H7 (cell line): ENCODE measurements around the gene CHMP5. TPM values are rescaled to one million over a fixed set of nuclear protein-coding genes. Genes with fewer than 3 reads are reported as not detected.

ENCODE experiments used
- DNase-seq: peaks from one replicate; pipeline ENCODE4 v3.0.0; 2012
- H3K27me3 ChIP-seq: 2 replicates; pipeline ENCODE4 v1.6.0; 2011; ENCODE audit warnings: mild to moderate bottlenecking, low read length; ENCODE audit not compliant: control insufficient read depth, insufficient read depth
- H3K36me3 ChIP-seq: replicated peaks from 2 replicates; pipeline ENCODE4 v1.5.1; 2011; ENCODE audit warnings: low read length; ENCODE audit not compliant: control insufficient read depth, insufficient read depth
- H3K4me3 ChIP-seq: 2 replicates; pipeline ENCODE4 v1.5.1; 2011; ENCODE audit warnings: low read depth, mild to moderate bottlenecking, control low read depth, low read length, moderate library complexity; ENCODE audit not compliant: insufficient read depth
- total RNA-seq: library from RNA; depleted of rRNA; stranded (reverse); fragments of >200 nt; shearing (Covaris generic); gene quantifications from 2 replicates; pipeline ENCODE4 v1.2.3, GENCODE V29; 2014

The CHMP5 gene
- total RNA-seq, 1 experiment from 2014 or later: 44.6 TPM

DNA sequence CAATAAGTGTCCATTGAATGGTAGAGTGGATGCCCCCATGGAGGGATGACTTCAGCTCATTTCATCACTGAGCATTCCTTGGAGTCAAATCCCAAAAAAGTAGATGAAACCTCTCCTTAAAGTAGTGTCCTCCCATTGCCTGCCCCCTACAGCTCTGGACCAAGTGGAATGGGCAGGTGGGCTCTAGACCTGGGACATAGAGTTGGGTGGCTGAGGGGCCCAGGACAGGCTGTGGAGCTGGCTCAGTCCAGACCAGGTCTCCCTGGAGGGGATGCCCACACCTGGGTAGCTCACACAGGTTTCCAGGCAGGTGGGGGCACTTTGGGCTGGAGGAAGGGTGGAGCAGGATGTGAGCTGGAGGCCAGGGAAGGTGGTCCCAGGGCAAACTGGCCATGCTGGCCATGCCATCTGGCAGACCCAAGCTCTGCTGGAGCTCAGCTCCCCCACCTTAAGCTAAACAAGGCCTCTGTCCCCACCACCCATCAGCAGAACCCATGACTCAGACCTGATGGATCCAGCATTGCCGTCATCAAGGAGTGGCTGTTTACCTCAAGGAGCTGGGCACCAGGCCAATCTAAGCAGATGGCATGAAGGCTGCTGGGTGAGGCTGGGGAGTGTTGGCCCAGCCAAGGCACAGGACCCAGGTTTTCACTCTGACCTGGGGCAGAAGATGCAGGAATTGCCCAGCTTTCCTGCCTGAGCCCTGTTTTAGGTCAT, 31.1 kb upstream of the CHMP5 start:
- DNase-seq: no peak
- Histone ChIP-seq H3K27me3 (no peaks in the 10 kb centered on the region; the same call in none of the 2 replicates), H3K36me3 (no peaks in the 10 kb centered on the region), H3K4me3 (no peak overlapping the region)

DNA sequence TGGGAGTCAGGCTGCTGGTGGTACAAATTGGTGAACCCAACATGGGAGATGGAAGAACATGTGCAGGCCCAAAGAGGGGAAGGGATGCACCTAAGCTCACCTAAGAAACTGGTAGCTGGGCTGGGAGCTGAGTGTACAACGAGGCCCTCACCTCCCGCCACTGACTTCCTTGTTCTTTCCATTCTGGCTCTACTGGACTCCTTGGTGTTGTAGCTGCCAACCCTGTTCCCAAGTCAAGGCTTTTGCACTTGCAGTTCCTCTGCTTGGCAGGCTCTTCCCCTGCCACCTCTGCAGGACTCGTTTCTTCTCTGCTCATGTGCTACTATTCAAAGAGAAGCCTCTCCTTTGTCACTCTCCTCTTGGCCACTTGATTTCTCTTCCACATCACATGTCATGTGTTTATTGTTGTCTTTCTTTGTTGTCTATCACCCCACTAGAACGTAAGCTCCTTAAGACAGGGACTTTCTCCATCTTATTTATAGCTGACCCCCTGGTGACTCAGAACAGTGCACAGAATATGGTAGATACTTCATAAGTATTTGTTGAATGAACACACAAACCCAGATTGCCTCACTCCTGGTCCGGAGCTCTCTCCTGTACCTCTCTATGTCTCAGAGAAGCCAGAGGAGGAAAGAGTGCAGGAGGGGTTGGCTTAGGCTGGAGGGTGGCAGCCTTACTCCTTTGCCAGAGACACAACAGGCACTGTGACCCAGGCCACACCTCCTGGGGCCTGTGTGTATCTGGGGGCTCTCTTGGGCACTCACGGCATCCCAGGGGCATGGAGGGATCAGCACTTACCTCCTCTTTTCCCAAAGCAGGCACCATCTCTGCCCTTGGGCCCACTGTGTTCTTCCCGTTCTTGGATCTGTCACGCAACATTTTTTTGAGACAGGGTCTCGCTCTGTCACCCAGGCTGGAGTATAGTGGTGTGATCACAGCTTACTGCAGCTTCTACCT, 30.1 kb upstream of the CHMP5 start:
- H3K36me3 ChIP-seq: no peaks in the 10 kb centered on the region
- H3K4me3 ChIP-seq: no peak overlapping the region
- no peaks in the 10 kb centered on the region; the same call in none of the 2 replicates for H3K27me3 ChIP-seq
- DNase-seq: no peak

DNA sequence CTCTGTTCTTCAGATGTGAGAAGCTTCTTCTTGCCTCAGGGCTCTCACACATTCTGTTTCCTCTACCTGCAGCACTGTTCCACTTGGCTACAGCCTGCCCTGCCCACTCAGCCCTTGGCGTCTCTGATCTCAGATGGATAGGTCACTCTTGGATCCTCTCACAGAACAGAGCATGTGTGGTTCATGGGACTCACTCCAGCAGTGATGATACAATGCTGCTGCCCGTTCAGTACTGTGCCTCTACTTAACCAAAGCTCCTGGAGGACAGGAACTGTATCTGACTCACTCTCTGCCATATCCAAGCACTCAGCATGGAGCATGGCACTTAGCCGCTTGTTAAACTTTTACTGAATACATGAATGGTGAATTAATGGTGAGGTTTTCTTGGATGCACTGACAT, 28.3 kb upstream of the CHMP5 start:
- H3K36me3 ChIP-seq: no peaks in the 10 kb centered on the region
- no peaks in the 10 kb centered on the region; the same call in none of the 2 replicates for H3K27me3 ChIP-seq
- no peak for DNase-seq
- H3K4me3 ChIP-seq: no peak overlapping the region

DNA sequence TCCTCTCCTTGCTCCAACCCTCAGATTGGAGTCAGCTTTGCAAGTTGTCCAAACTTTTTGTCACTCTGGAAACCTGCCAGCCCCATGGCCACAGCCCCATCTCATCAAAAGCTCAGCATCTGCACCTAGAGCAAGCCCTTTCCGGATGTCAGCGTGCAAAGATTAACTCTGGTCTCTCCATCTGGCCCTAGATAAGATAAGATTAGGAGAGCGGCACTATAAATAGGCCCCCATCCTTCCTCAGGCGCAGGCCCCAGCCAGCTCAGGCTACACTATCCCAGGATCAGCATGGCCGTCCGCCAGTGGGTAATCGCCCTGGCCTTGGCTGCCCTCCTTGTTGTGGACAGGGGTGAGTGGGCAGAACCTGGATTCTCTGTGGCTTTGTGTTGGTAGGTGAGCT, 24.9 kb upstream of the CHMP5 start, which contains the start of gene SPINK4:
TSS of gene SPINK4 (plus strand) at position 247 of the 400 bp plus-strand sequence. CDS start at position 289, 42 bp downstream.
- Histone ChIP-seq H3K4me3 (no peak within 1 kb of the TSS), H3K36me3 (no peaks in the 10 kb centered on the region), H3K27me3 (no peaks in the 10 kb centered on the region; the same call in 1 of the 2 replicates)
- no peak for DNase-seq

DNA sequence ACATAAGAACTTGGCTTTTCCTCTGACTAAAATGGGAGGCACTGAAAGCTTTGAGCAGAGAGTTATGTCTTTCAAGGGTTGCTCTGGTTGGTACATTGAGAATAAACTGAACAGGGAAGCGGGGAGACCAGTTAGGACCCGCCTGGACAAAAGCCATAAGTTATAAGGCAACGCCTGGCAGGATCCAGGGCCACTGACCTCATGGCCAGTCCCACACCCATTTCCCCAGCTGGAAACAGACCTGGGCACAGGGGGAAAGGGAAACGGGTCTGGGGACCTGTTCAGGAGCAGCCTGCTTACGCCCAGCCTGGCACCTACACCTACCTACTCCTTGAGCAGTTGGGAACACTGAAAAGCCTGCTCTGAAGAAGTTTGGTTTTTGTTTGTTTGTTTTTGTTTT, 23.6 kb upstream of the CHMP5 start:
- H3K36me3 ChIP-seq: no peaks in the 10 kb centered on the region
- DNase-seq: no peak
- no peaks in the 10 kb centered on the region; the same call in 1 of the 2 replicates for H3K27me3 ChIP-seq

DNA sequence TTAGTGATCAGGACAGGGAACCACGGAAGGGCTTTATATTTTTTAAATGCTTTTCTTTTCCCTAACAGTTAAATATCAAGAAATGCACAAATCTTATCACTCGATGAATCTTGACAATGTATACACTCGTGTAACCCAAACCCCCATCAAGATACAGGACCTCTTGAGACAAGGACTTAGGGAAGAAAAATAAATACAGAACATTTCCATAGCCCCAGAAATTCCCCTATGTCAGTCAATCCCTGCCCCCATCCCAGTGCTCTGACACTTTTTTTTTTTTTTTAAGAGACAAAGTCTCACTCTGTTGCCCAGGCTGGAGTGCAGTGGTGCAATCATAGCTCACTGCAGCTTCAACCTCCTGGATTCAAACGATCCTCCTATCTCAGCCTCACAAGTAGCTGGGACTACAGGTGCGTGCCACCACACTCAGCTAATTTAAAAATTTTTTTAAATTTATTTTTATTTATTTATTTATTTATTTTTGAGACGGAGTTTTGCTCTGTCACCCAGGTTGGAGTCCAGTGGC, 22.2 kb upstream of the CHMP5 start:
- H3K27me3 ChIP-seq: no peaks in the 10 kb centered on the region
- H3K4me3 ChIP-seq: no peak overlapping the region
- H3K36me3 ChIP-seq: no peaks in the 10 kb centered on the region
- no peak for DNase-seq

More for the DNA sequence above, 23.6 kb upstream of the CHMP5 start:
- H3K4me3 ChIP-seq: no peak overlapping the region

DNA sequence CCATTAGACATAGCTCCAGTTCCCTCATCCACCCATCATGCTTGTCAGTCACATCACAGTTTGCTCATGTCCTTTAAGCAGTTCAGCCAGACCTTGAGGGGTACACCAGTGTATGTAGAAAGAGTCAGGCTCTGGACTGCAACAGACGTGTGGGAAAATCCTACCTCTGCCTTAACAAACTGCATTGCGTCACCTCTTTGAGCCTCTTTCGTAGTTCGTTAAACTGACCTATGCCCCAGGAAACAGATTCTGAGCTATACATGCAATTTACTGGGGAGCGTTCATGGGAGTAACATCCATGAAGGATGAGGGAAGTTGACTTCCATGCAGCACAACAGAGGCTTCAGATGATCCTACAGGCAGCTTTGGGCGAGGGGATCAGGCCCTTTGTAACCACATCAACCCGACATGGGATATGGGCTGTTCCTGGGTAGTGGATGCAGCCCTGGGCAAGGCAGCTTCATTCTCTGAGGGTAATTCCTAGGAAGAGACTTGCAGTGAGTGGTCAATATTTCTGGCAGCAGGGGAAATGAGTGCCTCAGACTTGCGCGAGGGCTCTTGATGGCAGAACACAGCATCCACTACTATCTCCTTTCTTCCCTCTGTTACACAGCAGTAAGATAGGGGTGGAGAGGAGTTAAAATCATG, 20.6 kb upstream of the CHMP5 start:
- no peaks in the 10 kb centered on the region for H3K36me3 ChIP-seq
- H3K27me3 ChIP-seq: no peaks in the 10 kb centered on the region
- DNase-seq: no peak
- H3K4me3 ChIP-seq: no peak overlapping the region

DNA sequence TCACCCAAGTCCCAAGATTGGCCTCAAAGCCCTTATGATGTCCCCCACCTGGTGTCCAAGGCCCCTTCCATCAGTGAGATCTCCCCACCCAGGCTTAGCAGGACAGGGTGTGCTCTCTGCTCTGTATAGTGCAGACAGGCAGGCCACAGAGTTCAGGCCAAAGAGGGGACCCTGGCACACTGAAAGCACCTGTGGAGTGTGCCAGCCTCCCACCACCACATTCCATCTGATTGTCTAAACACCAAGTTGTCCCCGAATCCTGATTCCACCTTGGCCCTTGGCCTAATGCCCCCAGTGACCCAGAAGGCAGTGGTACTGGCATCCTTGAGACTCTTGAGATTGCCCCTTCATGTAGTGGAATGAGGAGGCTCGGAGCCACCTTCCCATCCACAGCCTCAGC, 19.5 kb upstream of the CHMP5 start:
- DNase-seq: no peak
- Histone ChIP-seq H3K36me3 (no peaks in the 10 kb centered on the region), H3K4me3 (no peak overlapping the region), H3K27me3 (no peaks in the 10 kb centered on the region)

DNA sequence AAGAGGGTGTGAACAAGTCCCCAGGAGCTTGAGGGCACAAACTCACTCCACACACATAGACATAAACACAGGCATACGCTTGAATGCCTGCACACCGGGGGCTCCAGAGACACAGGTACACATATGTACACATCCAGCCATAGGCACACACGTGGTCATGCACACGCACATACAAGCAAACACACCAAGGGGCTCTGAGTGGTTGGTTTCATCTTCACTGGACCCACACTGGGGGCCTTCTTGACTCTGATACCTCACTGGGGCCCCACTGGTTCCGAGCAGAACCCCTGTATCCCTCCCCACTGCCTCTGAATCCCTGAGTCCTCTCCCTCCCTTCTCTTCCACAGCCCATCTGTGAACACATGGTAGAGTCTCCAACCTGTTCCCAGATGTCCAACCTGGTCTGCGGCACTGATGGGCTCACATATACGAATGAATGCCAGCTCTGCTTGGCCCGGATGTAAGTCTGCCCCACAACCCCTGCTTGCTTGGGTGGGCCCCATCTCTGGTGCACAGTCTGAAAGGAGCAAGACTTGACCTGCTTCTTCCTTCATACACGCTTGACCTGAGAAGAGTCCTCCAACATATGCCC, 18.5 kb upstream of the CHMP5 start:
- Histone ChIP-seq H3K27me3 (no peaks in the 10 kb centered on the region), H3K36me3 (no peaks in the 10 kb centered on the region), H3K4me3 (no peak overlapping the region)
- DNase-seq: no peak

DNA sequence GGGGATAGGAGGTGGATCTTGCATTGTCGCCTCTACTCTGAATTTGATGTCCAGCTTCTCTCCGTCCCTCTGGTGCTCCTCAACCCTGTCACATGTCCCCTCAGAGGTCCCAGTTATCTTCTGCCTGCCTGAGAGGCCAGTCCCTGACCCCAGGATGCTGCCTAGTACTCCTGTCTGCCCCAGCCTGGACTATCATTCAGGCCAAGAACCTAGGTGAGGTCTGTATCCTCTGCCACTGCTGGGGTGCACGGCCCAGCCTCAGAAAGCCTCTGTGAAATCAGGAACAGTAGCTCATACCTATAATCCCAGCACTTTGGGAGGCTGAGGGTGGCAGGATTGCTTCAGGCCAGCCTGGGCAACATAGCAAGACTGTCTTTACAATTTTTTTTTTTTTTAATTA, 16.2 kb upstream of the CHMP5 start:
- peaks cover 4% of the 10 kb centered on the region for H3K36me3 ChIP-seq
- no peak overlapping the region for H3K4me3 ChIP-seq
- no peaks in the 10 kb centered on the region for H3K27me3 ChIP-seq
- no peak for DNase-seq

DNA sequence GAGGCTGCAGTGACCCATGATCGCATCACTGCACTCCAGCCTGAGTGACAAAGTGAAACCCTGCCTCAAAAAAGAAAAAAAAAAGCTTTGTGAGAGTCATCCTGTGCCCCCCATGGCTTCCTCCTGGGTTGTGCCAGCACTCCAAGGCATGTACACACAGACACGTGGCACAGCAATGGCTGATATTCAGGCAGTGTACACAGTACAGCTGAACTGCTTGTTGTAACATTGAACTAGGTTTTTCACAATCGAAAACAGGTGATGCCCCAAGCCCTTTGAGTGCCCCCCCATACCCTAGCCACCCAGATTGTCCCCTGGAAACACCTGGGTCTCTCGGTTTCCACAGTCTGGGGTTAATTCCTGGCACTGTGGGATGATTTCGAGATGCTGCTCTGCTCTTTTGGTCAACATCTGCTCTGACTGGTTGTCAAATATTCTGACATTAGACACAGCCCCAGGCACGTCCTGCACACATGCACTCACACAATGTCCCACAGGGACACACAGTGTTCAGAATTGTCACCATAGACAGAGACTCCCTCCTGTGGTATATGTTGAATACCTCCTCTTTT, 15.7 kb upstream of the CHMP5 start:
- Histone ChIP-seq H3K36me3 (peaks cover 4% of the 10 kb centered on the region), H3K27me3 (no peaks in the 10 kb centered on the region), H3K4me3 (no peak overlapping the region)
- no peak for DNase-seq

DNA sequence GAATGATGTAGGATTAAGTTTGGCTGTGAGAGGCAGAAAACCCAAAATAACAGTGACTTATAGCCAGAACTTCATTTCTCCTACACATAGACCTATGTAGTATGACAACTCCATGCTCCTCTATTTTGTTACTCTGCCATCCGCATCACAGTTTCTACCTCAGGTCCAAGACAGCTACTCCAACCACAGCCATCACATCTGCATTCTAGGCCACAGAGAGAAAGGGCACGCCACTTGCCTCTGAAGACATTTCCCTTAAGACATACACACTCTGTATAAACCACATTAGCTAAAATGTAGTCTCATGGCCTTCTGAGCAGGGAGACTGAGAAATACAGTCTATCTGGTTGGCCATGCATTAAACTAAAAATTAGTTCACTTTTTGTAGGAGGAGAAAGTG, 14.9 kb upstream of the CHMP5 start:
- H3K27me3 ChIP-seq: no peaks in the 10 kb centered on the region
- no peak overlapping the region for H3K4me3 ChIP-seq
- peaks cover 11% of the 10 kb centered on the region for H3K36me3 ChIP-seq
- no peak for DNase-seq

DNA sequence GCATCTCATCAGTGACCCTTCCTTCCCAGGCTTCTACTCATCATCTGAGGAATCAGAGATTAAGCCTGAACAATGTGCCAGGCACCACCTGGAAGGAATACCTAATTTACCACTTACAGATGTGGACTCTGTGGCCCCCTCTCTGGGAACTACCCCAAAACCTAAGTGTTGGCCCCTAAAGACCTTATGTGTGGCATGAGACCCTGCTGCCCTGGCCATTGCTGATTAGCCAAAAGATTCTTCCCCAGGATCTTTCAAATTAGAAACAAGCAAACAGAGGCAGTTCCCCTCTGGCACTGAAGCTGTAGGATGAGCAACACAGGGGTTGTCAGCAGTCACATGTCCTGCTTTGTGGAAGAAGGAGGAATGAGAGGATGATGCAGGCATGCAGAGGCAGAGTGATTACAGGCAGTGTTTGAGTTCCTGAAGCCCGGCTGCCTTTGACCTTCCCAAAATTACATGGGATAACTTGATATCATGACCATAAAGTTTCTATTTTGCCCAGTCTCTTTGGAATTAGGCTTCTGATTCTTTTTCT, 14.3 kb upstream of the CHMP5 start:
- no peak for DNase-seq
- no peak overlapping the region for H3K4me3 ChIP-seq
- H3K27me3 ChIP-seq: no peaks in the 10 kb centered on the region
- peaks cover 16% of the 10 kb centered on the region for H3K36me3 ChIP-seq
